Measurements from ENCODE around the gene MYH16.
"Not testable (repeated sequence)": the region's sequence is repeated elsewhere in the genome, so short reads cannot be mapped to it uniquely, and the experiment has no call there.

Gene MYH16

DNA sequence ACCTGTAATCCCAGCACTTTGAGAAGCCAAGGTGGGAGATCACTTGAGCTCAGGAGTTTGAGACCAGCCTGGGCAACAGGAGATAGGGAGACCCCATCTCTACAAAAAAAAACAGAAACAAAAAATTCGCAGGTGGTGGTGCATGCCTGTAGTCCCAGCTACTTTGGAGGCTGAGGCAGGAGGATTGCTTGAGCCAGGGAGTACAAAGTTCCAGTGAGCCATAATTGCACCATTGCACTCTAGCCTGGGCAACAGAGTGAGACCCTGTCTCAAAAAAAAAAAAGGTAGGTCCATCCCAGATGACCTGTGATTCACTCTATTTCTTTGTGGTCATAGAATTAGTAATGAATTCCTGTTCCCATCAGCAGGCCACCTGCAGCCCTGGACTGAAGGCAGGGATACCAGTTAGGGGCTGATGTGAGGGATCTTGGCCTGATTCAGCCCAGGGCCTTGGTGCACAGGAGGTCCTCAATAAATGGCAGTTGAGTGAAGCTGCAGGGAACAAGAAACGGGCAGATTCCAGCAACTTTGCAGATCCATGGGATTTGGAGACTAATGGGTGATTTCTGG, at the start of gene MYH16:
TSS of gene MYH16 (plus strand) at position 364 of the 570 bp plus-strand sequence.
- no peak for DNase-seq (ENCODE audit: low spot score)

DNA sequence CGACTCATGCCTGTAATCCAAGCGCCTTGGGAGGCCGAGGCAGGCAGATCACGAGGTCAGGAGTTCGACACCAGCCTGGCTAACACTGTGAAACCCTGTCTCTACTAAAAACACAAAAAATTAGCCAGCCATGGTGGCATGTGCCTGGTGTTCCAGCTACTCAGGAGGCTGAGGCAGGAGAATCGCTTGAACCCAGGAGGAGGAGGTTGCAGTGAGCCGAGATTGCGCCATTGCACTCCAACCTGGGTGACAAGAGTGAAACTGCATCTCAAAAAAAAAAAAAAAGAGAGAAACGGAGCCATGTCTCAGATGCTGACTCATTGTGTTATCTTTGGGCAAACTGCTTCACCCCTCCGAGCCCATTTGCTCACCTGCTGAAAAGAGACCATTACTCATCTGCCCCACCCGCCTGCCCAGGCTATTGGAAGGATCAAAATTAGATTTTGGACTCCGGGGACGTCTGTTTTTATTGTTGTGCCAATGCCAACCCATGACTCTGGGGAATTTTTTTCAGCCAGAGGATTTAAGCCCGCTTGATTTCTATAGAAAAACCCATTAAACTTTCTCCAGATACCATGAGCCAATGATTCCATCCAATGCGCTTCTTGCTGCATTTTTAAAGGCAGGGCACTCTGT, 48.3 kb upstream of the MYH16 start:
- DNase-seq (ENCODE audit: low spot score): not testable (repeated sequence)

DNA sequence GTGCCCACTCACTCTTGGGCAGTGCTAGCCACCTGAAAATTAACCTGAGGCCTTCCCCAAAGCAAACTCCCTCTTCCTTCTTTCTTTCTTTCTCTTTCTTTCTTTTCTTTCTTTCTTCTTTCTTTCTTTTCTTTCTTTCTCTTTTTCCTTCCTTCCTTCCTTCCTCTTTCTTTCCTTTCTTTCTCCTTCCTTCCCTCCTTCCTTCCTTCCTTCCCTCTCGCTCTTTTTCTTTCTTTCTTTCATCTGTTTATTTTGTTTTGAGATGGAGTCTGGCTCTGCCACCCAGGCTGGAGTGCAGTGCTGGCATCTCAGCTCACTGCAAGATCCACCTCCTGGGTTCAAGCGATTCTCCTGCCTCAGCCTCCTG, 47.8 kb upstream of the MYH16 start:
- no peak for DNase-seq (ENCODE audit: low spot score)

DNA sequence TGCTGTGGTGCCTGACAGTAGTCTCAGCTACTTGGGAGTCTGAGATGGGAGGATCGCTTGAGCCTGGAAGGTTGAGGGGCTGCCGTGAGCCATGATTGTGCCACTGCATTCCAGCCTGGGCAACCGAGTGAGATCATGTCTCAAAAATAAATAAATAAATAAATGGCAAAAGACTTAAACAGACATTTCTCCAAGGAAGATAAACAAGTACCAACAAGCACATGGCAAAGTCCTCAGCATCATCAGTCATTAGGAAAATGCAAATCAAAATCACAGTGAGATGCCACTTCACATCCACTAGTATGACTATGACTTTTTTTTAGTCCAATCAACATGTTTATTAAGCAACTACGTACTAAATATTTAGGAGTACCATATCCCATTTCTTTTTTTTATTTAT, 43.4 kb upstream of the MYH16 start:
- DNase-seq (ENCODE audit: low spot score): no peak

DNA sequence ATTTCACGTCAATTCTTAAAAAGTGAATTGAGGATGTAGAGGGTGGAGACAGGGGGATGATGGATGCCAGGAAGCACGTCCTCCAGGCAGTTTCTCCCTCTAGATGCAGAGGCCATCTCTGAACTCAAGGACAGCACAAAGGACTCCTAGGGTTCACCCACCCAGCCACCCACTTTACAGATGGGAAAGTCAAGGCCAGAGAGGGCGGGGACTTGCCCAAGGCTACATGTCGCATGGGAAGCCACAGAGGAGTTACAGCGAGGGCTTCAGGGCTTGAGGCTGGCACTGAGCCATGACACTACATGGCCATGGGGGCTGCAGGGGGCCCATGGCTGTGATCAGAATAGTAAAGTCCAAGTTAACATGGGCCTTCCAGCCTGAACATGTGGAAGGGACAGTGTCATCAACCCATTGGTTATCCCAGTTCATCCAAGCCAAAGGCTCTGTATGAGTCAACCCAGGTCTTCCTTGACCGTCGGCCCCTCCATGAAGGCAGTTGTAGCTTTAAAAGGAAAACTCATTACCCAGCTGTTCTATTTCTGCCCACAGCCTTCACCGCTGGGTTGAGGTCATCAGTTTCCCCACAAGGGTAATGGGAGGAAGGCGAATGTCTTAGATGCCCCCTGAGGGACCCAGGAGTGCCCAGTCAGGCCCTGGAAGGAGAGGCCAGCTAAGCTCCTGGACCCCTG, 40.4 kb upstream of the MYH16 start:
- no peak for DNase-seq (ENCODE audit: low spot score)

DNA sequence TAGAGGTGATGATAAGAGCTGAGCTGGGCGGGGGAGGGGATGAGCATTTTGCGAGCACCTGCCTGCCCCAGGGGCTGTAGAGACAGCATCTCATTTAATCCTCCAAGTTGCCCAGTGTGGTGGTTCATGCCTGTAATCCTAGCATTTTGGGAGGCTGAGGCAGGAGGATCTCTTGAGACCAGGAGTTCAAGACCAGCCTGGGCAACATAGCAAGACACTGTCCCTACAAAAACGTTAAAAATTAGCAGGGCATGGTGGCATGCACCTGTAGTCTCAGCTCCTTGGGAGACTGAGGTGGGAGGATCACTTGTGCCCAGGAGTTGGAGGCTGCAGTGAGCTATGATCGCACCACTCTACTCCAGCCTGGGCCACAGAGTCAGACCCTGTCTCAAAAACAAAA, 39.7 kb upstream of the MYH16 start:
- not testable (repeated sequence) for DNase-seq (ENCODE audit: low spot score)

DNA sequence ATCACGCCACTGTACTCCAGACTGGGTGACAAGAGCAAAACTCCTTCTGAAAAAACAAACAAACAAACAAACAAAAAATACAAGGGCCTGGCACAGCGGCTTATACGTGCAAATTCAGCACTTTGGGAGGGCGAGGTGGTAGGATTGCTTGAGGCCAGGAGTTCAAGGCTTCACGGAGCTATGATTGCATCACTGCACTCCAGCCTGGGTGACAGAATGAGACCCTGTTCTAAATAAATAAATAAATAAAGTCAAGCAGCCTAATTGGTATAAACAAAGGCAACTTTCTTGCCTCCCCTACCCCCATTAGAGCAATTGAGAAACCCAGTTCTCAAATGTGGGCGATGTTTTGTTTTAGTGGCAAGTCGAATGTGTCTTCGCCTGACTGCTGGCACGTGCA, 38.5 kb upstream of the MYH16 start:
- DNase-seq (ENCODE audit: low spot score): no peak

DNA sequence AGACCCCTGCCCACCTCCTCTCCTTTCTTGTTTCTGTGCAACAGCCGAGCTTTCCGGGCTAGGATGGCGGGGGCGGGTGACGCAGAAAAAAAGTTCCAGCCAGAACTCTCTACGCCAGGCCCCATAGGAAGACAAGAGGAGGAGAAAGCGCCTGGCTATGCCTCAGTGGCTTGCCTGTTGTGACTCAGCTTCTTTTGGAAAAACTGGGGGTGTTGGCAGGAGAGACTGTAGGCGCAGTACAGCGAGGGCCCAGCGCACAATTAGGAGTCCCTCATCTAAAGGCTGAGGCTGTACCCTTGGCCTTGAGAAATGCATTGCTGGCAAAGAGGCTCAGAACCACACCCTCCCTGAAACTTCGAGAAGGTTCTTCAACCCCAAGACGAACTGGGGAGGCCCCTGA, 36.7 kb upstream of the MYH16 start:
- DNase-seq (ENCODE audit: low spot score): no peak

DNA sequence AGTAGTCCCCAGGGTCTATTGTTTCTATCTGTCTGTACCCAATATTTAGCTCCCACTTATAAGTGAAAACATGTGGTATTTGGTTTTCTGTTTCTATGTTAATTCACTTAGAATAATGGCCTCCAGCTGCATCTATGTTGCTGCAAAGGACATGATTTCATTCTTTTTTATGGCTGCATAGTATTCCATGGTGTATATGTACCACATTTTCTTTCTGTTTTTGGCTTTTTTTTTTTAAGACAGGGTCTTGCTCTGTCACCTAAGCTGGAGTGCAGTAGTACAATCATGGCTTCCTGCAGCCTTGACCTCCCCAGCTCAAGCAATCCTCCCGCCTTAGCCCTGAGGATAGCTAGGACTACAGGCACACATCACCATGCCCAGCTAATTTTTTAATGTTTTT, 34.8 kb upstream of the MYH16 start:
- not testable (repeated sequence) for DNase-seq (ENCODE audit: low spot score)

DNA sequence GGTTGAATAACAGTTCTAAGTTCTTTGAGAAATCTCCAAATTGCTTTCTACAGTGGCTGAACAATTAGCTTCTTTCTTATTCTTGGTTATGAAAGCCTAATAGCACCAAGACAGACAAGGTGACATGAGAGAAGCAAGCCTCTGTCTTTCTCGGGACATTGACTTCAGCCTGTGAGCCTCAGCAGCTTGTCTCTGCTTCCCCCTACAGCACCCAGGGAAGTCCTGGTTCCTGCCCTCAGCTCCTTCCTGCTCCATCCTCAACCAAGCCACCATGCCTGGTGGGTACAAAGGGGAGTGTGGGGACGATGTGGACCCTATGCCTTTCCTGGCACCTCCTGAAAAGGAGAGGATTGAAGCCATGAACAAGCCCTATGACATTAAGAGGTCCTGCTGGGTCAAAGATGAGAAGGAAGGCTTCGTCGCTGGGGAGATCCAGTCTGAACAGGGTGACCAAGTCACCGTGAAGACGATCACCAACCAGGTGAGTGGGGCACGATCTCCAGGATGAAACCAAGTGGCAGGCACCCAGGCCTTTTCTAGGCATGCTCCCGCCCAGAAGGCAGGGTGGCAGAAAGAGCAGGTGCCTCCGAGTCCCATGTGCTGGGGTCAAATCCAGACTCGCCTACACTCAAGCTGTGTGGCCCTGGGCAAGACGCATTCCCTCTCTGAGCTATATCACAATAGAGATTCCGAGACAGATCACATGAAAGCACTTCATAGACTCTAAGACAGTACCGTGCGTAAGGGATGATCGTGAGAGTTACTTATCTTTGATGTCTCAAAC, 33.9 kb upstream of the MYH16 start:
- no peak for DNase-seq (ENCODE audit: low spot score)

DNA sequence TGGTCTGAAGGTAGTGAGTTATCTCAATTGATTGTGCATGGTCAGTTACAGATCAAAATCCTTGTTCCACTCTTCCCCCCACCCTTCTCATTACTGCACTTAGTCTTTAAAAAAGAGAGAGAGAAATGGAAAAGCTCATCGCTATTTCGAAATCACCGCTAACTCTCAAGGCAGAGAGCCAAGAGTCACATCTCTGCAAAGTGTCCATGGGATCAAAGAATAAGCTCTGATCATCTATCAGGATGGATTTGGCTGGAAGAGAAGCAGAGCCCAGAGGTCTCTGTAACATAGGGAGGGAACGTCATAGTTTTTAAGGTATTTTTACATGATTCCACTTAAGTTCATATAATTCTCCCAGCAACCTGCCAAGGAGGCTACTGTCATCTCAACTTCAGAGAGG, 30.0 kb upstream of the MYH16 start:
- no peak for DNase-seq (ENCODE audit: low spot score)

DNA sequence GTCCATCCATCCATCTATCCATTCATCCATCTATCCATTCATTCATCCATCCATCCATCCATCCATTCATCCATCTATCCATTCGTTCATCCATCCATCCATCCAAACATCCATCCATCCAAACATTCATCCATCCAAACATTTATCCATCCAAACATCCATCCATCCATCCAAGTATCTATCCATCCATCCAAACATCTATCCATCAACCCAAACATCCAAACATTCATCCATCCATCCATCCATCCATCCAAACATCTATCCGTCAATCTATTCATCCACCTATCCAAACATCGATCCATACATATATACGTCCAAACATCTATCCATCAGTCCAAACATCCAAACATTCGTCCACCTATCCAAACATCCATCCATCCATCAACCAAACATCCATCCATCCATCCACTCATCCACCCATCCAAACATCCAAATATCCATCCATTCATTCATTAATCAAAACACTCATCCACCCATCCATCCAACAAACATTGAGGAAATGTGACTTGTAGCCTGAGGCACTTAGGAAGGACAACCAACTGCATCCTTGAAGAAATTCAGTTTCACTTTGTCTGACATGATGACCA, 28.8 kb upstream of the MYH16 start:
- no peak for DNase-seq (ENCODE audit: low spot score)

DNA sequence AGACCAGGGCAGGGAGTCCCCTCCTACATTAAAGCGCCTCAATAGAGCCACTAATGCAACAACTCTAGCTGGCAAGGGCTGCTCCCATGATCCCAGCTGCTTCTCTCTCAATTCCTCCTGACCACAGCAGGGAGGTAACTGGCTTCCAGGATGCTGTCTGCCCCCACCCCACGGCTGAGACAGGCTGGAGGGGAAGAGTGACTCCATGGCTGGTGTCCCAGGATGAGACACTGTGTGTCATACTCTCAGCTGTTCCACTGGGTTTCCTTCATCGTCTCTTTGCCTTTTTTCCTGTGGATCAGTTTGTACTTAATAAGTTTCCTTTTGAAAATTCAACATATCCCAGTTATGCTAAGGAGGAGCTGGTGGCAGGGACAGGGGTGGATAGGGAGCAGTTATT, 27.7 kb upstream of the MYH16 start:
- DNase-seq (ENCODE audit: low spot score): no peak

DNA sequence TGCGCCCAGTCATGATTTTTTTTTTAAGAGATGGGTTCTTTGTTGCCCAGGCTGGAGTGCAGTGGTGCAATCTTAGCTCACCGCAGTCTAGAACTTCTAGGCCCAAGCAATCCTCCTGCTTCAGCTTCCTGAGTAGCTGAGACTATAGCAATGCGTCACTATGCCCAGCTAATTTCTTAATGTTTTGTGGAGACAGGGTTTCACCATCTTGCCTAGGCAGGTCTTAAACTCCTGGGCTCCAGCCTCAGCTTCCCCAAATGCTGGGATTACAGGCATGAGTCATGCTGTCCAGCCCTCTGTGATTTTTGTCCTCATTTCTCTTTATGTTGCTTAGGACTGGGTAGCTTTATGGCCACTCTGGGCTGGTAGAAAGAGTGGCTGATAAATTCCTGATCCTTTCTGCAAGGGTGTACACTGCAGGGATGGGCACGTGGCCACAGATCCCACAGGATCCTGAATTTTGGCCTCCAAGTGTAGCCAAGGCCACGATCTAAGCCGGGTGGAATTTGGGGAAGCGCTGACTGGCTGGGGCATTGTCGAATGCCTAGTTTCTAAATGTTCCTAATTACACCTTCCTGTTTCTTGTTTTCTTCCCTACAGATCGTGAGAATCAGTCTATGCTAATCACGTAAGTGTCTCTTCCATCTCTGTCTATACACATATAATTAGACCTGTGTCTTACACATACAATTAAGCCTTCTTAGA, 24.1 kb upstream of the MYH16 start:
- DNase-seq (ENCODE audit: low spot score): no peak

DNA sequence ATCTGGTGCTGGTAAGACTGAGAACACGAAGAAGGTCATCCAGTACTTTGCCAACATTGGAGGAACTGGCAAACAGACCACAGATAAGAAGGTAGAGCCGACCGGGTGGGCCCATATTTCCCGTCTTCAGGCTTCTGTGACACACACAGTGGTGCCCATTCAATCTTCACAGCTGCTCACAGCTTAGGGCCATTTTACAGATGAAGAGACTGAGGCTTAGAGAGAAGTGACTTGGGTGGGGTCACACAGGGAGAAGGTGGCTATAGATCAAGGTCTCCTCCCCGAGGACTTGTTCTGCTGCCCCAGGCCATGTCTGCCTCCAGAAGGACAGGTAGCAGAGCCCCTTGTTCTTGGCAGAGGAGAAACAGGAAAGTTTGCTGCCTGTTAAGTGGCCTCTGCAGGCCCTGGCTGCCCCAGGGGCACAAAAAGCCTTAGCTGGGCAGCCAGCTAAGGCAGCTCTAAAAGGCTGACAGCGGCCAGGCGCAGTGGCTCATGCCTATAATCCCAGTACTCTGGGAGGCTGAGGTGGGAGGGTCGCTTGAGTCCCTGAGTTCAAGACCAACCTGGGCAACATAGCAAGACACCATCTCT, 22.6 kb upstream of the MYH16 start:
- DNase-seq (ENCODE audit: low spot score): no peak

DNA sequence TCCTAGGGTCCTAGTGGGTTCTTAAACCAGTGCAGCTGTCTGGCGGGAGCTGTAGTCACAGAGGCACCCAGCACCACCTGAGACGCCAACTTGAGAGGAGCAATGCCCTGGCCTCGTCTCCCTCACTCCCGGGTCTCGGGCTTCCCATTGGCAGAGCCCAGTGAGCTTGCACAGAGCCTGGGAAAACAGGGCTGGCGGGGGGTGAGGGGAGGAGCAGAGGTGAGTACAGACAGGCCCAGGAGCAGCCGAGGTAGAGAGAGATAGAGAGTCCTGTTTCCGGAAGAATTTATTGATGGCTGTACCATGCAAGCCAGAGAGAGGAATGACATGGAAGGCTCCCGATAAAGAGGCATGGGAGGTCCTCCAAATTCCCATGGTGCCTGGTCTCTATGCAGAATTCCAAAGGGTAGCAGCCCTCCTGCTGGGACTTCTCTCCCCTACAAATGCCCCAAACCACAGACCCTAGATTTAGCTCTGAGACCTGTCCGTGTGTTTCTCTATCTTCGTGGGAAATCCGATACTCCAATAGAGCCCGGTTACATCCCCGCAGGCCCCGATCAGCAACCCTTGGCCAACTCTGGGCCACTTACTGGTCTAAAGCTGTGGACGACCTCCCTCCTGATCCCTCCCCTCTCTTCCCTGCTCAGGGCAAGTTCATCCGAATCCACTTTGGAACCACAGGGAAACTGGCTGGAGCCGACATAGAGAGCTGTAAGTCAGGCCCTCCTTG, 20.3 kb upstream of the MYH16 start:
- DNase-seq (ENCODE audit: low spot score): no peak

DNA sequence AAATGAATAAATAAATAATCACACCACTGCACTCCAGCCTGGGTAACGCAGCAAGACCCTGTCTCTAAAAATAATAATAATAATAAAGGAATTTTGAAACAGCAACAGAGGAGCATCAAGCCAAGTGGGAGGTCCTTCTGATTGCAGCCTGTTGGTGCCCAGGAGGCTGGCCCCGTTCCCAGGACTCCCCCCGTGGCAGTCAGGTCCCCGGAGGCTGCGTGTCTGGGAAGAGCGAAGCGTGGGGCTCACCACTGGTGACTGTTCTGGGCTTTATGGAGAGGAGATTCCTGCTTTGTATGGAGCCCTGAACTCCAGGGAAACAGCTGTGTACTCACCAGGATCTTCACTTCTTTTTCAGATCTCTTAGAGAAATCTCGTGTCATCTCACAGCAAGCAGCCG, 19.3 kb upstream of the MYH16 start:
- DNase-seq (ENCODE audit: low spot score): no peak

DNA sequence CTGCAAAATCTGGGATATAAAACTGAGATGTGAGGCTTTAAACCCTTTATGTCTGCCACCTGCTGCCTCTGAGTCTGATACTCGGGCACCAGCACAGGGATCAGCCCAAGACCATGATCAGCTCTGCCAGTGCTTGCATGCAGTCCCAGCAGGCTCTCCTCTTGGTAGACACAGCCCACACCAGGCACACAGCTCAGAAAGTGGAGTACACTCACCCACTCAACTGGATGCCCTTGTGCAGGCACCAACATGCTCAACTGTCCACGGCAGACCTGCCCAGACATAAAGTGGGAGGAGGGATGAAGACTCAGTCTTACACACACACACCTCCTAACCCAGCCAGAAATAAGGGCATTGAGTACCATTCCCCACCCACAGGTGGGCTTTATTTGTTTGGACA, 18.2 kb upstream of the MYH16 start:
- no peak for DNase-seq (ENCODE audit: low spot score)

DNA sequence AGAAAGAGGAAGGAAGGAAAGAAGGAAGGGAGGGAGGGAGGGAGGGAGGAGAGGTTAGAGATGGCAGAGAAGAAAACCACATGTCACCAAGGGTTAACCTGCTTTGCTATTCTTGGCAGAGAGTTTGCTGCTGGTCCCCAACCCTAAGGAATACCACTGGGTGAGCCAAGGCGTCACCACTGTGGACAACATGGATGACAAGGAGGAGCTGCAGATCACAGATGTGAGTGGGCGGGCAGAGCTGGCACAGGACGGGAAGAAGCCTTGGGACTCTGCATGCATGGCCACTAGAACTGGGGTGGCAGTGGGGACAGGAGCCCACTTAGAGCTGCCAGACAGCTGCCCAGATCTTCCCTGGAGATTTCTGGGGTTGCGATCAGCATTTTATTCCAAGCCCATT, 17.2 kb upstream of the MYH16 start:
- DNase-seq (ENCODE audit: low spot score): no peak

DNA sequence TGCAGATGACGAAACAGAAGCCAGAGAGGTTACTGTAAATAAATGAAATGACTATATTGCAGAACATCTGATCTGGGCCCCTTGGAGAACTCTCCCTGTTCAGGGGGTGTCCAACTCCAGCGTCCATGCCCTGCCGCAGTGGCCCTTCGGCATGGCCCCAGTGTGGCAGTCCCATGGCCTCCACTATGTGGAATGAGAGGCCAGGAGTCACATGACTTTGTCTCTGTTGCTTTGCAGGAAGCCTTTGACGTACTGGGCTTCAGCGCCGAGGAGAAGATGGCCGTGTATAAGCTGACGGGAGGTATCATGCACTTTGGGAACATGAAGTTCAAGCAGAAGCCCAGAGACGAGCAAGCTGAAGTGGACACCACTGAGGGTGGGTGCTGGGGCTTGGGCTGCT, 15.6 kb upstream of the MYH16 start:
- no peak for DNase-seq (ENCODE audit: low spot score)

DNA sequence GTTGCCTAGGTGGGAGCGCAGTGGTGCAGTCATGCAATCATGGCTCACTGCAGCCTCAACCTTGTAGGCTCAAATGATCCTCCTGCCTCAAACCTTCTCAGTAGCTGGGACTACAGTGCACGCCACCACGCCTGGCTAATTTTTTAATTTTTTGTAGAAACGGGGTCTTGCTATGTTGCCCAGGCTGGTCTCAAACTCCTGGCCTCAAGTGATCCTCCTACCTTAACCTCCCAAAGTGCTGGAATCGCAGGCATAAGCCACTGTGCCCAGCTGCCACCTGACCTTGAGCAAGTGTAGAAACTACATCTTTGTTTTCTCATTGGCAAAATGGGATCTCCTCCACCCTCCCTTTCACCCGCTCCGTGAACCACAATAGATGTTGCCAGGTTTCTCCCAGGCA, 15.0 kb upstream of the MYH16 start:
- DNase-seq (ENCODE audit: low spot score): no peak
